22Rv1 (cell line): Measurements from ENCODE around the gene MRPL46.

Experiments used
- H3K27ac ChIP-seq: fragments of 450-650 bp; 2 replicates; pipeline ENCODE4 v1.5.1; 2017
- ZFX ChIP-seq: fragments of 450-650 bp; IDR thresholded peaks from 2 replicates; pipeline ENCODE4 v1.6.1; 2017; ENCODE audit warnings: antibody characterized with exemption, borderline replicate concordance
- TF ChIP-seq, protein P1 (sequence below): fragments of 450-650 bp; IDR thresholded peaks from 2 replicates; pipeline ENCODE4 v1.5.1; 2017; ENCODE audit warnings: mild to moderate bottlenecking

The MRPL46 gene

GRCh38 chr15:88467935-88468528 lies 844 bp upstream of the MRPL46 start:
- TF ChIP-seq ZFX = no peak
- TF ChIP-seq, protein P1, sequence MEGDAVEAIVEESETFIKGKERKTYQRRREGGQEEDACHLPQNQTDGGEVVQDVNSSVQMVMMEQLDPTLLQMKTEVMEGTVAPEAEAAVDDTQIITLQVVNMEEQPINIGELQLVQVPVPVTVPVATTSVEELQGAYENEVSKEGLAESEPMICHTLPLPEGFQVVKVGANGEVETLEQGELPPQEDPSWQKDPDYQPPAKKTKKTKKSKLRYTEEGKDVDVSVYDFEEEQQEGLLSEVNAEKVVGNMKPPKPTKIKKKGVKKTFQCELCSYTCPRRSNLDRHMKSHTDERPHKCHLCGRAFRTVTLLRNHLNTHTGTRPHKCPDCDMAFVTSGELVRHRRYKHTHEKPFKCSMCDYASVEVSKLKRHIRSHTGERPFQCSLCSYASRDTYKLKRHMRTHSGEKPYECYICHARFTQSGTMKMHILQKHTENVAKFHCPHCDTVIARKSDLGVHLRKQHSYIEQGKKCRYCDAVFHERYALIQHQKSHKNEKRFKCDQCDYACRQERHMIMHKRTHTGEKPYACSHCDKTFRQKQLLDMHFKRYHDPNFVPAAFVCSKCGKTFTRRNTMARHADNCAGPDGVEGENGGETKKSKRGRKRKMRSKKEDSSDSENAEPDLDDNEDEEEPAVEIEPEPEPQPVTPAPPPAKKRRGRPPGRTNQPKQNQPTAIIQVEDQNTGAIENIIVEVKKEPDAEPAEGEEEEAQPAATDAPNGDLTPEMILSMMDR = peak; percentile 54
- H3K27ac ChIP-seq = peak overlapping the region; percentile 79

- no peak overlapping the region for H3K27ac ChIP-seq
- TF ChIP-seq ZFX = no peak
- TF ChIP-seq, protein P1 = no peak
These were observed 1.5 kb downstream of the MRPL46 start for GRCh38 chr15:88465633-88466224.

DNA sequence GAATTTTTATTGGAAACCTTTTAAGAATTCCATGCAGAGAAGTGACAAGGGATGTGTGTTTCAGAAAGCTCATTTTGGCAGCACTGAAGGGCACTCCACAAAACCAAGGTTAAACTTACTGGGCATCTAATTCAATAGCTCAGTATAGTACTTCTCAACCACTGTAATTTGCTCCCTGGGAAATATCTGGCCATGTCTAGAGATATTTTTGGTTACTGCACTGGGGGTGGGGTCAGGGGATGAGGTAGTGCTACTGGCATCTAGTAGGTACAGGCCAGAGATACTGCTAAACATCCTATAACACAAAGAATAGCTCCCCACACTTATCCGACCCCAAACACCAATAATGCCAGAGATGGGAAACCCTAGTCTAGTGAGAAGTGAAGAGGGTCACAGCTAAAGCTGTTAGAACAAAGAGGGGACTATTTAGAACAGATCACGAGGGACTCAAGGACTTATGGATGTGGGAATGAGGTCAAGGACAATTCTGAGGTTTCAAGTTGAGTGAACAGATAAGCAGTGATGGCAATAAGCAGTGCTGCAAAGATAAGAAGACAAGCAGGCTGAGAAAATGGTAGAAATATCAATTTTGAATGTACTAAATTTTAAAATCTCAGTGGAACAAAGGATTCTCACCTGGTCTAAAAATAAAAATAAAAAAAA lies 3.2 kb downstream of the MRPL46 start:
- TF ChIP-seq, protein P1 = no peak
- no peak for TF ChIP-seq ZFX
- no peak overlapping the region for H3K27ac ChIP-seq

GRCh38 chr15:88456733-88457132 lies 10.5 kb downstream of the MRPL46 start:
- no peak overlapping the region for H3K27ac ChIP-seq
- TF ChIP-seq, protein P1 = no peak
- TF ChIP-seq ZFX = no peak

DNA sequence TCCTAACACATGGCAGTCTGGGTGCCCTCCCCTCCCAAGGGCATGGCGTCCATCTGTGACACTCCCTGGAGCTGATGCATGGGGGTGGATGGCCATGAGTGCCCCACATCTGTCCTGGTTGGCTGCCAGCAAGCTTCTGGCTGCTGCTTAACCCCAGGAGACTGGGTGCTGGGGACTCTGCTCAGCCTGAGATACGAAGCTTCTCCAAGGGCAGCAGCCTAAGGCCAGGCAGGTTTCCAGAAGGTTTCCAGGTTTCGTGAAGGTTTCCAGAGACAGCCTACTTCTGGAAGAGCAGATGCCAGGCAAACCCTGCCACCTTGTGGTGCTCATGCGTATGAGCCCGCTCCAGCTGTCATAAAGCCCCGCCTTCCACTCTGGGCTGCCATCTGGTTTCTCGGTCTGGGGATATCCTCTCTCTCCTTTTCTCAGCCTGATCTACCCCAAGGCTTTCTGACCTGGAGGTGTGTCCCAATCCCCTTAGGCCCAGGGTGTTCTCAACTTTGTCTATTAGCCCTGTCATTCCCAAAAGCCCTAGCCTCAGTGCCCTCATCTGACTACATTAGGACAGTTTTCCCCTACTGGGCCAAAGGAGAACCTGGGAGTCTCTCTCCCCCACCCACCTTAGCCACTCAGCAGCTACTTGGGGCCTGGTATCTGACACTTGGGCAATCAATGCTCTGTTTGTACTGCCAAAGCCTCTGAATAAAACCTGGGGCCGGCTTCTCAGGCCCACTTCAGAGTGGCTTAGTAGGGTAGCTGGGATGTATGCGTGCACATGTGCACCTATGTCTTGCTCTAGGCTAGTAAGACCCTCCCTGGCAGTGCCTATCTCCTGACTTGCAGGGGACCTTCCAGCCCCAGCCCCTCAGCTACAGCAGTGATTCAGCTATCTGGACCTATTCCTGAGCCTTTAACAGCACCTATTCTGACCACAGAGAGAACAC lies 12.0 kb downstream of the MRPL46 start:
- no peak for TF ChIP-seq ZFX
- TF ChIP-seq, protein P1 = peak; percentile 88

GRCh38 chr15:88454236-88454635 lies 13.0 kb downstream of the MRPL46 start:
- TF ChIP-seq ZFX = no peak
- TF ChIP-seq, protein P1 = no peak
- H3K27ac ChIP-seq = no peak overlapping the region

More for the DNA sequence above, 12.0 kb downstream of the MRPL46 start:
- no peak overlapping the region for H3K27ac ChIP-seq

DNA sequence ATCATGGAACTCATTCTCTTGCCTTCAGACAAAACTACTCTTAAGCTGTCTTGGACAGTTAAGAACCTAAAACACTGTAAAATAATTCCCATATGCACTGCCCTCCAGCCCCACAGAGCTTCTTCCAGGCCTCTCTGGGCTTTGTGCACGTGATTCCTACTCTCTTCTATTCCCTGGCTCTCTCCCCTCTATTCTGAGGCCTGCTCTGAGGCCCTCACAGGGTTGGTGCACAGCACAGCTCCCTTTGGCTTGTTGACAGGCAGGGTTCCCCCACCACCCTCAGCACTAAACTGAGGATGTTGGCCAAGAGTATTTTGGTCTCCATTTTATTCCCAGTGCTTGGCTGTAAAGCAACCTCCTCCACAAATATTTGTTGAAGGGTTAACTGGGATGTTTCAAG lies 13.5 kb downstream of the MRPL46 start:
- no peak for TF ChIP-seq ZFX
- TF ChIP-seq, protein P1 = no peak

More for the DNA sequence above, 13.5 kb downstream of the MRPL46 start:
- H3K27ac ChIP-seq = no peak overlapping the region
